Brain pericyte (primary cell): Measurements from ENCODE around the gene FSD1L.

Experiments
- DNase-seq: peaks from one replicate; pipeline ENCODE4 v3.0.0-alpha.2; 2012; ENCODE audit warnings: low read depth, low spot score

The FSD1L gene

DNA sequence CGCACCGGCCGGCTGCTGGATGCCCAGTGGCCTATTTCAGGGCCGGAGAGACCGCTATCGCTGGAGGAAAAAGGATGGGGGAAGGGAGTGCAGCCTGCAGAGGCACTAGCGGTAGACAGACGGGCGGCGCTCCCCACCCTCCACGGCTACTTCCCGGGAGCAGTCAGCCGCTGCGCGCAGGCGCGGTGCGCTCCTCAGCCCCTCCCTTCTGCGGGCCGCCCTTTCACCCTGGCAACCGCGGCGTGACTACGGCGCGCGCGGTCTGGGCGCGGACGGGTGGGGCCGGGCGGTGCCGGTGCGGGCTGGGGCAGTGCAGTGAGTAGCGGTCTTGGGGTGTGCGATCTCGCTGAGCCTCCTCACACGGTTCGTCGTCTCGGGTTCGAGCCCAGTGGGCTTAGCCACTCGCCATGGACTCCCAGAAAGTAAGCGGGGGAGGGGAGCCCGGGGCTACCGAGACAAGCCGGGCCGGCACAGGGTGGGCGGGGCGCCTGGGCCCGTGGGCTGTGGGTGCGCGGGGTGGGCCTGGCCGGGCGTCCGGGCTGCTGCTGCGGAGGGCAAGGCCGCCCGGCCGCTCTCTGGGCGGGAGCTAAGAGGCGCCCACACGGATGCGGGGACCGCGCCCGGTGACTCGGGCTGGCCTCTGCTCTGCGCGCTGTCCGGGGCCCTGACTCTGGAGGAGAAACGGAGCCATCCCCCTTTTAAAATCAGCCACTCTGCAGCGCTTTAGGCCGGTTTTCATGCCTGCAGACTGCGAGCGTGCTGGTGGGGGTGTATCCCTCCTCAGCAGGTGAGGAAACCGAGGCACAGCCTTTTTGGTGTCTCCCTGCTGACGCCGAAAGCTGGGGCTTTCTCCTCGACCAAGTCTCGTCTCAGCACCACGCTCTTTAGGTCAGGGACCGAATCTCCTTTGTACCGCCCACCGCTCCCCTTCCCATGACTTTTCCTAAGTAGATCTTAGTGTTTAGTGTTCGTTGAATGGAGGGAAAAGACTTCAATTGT, at the start of gene FSD1L:
Gene FSD1L (plus strand): TSS at position 221 of the 999 bp plus-strand sequence. CDS start 187 bp downstream, at position 408.
- peak; percentile 52 for DNase-seq

DNA sequence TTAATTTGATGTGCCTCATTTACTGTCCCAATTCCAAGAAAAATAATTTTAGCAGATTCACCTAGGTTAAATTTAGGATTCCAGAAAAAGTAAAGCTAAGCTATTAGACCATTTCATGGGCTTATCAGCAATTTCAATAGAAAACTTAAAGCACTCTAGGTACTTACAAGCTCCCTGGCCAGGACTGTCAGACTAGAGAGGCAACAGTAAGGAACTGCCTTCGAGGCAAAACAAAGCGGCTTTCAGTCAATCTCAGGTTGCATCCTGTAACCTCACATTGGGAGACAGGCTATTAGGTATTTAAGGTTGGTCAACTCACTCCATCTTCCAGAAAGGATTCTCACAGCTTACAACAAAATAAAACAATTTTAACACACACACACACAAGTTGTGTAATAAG, 48.7 kb upstream of the FSD1L start:
- no peak for DNase-seq

DNA sequence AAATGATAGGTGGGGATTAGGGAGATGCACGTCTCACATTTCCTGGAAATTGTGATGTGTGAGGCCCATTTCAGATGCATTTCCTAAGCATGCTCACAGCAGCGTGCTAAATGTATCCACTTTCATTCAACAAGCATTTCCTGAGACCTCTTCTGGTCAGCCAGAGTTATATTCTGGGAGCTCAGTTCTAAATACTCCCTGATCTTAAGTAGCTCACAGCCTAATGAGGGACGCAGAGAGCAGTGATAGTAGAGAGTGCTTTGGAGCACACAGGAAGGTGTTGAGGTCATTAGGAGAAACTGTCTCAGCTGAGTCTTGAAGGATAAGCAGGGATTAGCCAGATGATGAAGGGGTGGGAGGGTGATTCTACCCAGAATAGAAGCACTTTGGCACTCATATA, 46.2 kb upstream of the FSD1L start:
- no peak for DNase-seq

DNA sequence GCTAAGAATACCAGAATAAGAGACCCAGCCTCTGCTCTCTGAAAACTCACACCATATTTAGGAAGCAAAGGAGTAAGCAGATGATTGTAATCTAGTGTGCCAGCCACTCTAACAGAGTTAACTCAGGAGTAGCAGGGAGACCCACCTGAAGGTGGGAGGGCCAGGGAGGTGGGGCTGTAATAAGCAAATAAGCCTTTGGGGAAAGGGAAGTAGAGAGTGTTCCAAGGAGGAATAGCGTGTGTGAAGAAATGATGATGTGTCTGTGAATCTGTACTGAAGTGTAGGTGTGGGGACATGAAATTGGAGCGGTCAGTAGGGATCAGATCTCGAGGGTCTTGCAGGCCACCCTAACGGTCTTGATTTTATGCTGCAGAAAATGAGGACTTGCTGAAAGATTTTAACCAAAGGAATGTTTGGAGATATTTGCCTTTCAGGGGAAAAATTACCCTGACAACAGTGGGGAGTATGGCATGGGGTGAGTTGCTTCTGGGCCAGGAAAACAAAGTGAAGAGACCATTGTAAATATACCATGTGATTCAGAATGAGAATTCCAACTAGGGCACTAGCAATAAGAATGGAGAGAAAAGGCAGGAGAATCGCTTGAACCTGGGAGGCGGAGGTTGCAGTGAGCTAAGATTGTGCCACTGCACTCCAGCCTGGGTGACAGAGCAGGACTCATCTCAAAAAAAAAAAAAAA, 44.1 kb upstream of the FSD1L start:
- DNase-seq = no peak

DNA sequence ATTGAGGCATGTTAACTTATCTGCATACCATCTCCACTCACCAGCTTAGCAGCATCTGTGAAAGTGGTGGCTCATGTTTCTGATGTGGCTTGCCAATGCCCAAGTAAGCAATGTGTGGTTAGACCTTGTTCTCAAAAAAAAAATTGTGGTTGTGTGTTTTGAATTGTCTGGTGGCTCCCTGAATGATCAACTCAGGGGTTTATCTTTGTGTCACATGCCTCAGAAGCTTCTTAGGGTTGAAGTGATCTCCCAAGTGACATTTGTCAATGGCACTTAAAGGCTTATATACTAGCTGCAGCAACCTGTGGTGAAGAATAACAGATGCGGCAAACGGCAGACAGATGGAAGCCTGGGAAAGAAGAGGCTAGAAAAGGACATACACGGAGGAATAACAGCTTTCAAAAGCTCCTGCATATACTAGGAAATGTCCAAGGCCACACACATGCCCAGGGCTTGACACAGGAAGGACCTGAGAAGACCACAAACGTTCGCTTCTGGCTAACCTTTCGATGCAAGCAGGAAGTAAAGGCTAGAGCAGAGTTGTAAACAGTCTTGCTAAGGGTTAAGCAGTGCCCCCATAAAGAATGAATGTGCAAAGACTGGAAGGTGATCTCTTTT, 42.2 kb upstream of the FSD1L start:
- no peak for DNase-seq

DNA sequence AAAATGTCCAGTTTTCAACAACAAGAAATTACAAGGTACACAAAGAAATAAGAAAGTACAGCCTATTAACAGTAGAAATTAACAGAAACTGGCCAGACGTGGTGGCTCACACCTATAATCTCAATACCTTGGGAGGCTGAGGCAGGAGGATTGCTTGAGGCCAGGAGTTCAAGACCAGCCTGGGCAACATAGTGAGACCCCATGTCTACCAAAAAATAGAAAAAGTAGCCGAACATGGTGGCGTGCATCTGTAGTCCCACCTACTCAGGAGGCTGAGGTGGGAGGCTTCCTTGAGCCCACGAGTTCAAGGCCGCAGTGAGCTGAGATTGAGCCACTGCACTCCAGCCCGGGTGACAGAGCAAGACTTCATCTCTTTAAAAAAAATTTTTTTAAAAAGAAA, 41.5 kb upstream of the FSD1L start:
- DNase-seq = no peak

DNA sequence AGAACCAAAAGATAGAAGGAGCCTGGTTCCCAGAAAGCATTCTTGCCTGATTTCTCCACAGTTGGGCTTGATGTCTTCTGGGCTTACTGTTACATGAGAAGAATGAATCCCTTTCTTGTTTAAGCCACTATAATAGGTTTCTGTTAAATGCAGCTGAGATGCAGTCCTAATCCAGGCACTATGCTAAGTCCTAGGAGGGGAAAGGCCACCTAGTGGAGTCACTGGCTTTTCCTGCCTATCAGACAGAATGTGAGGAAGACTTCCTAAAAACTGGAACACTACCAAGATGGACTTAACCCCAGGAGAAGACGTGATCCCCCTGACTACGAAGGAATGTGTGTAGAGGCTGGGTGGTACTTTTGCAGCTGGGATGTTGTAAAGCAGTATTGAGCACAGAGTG, 34.3 kb upstream of the FSD1L start:
- peak; percentile 33 for DNase-seq

DNA sequence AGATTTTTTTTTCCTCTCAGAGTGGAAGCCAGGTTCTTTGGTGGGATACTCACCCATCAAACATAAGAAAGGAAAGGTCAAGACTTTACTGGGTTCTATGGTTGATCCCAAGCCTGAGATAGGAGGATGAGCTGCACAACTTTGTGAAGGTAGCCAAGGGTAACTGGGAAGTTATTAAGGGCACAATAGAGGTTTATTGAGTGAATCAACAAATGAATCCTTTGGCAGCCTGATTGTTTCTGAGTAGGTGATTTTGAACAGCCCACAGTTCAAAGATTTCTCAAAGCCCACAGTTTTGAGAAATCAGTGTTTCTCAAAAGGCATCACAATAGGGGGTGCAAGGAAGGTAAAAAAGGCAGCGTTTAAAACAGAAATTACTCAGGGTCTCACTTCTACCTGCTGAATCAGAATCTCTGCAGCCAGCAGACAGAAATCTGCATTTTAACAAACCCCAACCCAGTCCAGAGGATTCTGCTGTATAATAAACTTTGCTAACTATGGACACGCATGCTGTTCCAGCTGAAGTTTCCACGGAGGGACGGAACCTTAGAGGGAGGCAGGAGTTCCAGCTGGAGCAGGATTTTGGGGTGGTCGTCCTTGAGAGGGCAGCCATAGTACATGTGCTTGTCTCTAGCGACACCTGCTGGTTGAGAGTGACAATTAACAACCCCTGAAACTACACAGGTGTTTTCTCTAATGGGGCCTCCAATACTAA, 32.7 kb upstream of the FSD1L start:
- no peak for DNase-seq

DNA sequence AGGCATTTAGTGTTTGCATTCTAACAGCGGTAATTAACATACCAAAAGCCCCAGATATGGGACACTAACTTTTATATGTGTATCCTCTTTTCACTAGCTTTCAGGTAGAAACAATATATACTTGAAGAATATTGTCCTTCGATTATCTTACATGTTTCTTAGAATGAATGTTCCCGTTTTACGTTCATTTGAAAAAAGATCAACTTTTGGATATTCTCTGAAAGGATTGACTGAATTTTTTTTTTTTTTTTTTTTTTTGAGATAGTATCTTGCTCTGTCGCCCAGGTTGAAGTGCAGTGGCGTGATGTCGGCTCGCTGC, 32.2 kb upstream of the FSD1L start:
- no peak for DNase-seq

DNA sequence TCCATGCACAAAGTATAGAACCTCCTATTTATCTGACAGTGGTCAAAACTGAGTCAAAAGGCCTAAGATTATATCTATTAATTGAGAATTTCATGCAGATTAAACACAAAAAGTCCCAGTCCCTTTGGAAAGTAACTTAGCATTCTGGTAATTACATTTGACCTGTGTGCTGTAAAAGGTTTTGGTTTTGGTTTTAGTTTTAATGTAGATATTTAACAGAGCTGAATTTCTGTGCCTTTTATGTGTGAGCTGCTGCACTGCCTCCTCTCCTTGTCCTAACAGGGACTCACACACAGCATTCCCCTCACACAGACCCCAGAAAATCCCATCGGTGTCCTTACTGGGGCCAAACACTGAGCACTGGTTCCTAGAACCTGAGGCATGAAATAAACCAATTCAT, 31.0 kb upstream of the FSD1L start:
- no peak for DNase-seq

DNA sequence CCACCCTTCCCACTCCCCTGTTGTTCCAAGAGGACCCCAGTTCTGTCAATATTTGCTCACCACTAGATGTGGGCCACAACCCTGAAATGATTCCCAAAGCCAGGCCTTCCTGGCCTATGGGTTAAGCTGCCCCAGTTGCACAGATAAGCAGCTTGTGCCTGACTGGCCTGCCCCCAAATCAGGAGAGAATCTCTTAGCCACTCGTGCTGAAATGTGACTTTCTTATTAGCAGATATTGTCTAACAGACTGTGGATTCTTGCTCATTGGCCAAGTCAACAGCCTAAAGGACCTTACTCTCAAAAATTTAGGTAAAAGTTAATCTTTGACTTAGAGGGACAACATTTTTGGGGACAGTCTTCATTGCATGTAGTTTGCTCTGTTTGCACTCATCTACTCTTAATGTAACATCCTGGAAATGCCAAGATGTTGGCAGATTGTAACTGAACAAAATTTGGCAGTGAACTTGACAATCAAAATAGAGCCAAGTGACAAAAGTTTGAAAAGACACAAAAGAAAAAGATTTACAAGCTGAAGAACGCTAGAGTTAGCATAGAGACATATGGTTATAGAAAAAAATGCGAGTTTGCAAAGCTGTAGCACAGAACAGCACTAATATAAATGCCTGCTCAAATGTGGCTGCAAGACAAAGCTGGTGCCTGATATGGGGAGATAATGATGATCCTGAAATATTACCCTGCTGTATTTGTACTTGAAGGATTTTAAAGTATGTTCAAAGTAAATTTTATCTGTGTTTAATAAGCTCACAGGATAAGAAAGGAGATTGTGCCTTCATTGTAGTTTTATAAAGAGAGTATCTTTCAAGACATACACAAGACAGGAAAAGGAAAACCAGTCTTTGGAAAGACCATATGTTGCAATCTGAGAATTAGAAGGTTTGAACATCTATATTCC, 29.0 kb upstream of the FSD1L start:
- DNase-seq = no peak

DNA sequence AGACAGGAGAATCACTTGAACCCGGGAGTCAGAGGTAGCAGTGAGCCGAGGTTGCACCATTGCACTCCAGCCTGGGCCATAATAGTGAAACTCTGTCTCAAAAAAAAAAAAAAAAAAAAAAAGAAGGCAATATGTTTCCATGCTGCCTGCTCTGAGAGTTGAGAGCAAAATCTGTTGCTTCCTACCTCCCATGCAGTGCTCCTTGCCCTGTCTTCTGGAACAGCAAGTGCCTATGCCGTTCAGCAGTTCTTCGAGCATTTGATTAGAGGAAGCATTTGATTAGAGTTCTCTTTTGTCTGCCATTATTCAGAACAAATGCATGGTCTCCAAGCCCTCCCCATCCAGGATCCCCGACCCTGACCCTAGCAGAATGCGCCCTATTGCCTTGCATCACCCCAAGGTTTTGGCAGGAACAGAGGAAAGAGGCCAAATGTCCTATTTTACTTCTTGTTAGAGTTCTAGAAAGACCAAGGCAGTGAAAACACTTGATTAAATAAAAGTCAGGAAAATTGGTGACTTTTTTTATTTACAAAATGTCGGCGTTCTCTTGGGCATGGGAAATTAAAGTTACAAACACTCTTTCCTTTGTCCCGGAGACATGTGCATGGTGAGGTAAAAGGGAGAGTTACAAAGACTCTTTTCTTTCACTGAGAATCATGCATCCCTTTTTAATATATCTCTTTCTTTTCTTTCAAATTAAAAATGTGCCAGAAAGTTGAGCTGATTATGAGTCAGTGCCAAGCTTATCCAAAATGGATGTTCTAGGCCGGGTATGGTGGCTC, 27.8 kb upstream of the FSD1L start:
- DNase-seq = no peak

DNA sequence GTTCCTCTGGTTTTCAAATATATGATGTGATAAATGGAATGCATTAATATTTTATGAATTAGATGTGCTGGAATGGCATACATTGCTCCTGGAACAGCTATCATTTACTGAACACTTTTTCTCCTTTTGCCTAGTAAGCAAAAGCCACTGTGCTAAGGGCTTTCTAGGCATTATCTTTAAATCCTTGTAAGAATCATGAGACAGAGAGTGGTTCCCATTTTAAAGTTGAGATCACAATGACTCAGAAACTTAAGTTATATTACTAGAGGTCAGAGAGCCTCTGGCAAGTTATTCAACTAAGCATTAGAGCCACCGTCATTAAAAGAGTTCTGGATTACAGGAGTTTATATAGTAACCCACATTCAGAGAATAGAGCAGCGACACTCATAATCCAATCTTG, 26.7 kb upstream of the FSD1L start:
- DNase-seq = no peak

DNA sequence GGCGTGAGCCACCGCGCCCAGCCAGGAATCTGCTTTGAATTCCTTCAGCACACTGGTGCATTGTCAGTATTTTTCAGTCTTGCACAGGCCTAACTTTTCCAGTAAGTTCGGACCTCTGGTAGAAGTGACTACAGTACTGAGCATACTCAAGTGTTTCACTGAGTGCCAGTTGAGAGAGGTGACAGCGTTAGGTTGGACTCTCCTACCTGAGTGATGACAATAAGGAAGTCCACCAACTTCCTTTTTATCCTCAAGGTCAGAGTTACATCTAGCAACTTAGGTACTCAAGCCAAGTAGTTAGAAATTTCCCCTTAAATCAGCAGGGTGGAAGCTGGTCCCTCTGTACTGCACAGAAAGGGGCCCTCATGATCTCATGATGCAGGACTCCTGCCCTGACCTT, 26.0 kb upstream of the FSD1L start:
- DNase-seq = no peak

DNA sequence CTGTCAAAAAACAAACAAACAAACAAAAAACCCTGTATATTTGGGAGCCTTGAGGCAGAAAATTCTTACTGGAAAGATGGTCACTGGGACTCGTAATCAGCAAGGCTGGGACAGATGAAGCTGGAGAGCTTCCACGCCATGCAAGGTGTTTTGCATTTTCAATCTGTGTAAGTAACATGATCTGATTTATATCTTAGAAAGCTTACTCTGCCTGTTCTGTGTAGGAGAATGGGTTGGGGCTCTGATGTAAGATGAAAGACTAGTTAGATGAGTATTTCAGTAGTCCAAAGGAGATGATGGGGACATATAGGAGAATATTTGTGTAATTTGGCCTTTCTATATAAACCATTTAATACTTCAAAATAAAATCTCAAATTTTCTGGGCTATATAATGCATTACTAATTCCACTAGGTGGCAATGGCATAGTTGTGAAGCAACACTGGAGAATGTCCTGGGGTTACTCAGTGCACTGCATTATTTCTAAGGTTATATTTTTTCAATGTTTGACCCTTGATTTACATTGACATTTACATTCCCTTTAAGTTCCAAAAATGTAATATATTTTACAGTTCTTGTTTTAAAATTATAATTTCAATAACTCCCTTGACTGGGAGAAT, 21.9 kb upstream of the FSD1L start:
- no peak for DNase-seq

DNA sequence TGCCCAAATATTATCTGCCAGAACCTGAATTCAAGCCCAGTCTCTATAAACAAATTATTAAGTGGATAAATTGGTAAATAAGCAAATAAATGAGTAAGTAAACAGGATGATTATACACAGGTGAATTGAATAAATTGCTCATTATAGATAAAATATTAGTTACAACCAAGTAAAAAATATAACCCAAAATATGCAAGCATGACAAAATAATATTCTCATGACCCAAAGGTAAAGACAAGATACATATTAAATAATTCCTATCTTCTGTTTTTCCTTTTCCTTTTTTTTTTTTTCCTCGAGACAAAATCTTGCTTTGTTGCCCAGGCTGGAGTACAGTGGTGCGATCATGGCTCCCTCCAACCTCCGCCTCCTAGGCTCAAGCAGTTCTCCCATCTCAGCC, 21.2 kb upstream of the FSD1L start:
- no peak for DNase-seq

DNA sequence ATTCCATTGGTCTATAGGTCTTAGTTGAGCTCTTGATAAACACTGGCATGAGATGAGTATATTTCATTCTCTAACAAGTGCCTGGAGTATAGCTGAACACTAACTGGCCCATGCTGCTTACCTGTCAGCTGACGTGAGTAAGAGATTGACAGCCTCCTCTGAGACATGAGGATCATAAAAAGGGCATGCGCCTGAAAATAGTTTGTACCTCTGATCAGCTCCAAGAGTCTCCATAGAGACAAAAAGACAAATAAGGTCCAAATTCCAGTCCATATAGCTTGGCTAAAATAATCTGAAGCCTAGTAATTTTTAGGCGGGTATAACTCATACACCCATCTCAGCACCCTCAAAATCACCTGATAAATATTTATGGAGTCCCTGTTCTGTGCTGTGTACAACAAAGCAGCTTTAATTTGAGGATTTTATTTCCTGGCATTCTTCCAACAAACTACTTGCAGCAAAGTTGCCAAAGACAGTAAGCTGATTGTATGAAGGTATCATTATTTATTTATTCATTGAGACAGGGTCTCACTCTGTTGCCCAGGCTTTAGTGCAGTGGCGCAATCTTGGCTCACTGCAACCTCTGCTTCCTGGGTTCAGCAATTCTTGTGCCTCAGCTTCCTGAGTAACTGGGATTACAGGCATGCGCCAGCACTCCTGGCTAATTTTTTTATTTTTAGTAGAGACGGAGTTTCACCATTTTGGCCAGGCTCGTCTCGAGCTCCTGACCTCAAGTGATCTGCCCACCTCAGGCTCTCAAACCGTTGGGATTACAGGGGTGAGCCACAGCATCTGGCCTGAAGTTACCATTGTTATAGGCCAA, 16.2 kb upstream of the FSD1L start:
- DNase-seq = no peak

DNA sequence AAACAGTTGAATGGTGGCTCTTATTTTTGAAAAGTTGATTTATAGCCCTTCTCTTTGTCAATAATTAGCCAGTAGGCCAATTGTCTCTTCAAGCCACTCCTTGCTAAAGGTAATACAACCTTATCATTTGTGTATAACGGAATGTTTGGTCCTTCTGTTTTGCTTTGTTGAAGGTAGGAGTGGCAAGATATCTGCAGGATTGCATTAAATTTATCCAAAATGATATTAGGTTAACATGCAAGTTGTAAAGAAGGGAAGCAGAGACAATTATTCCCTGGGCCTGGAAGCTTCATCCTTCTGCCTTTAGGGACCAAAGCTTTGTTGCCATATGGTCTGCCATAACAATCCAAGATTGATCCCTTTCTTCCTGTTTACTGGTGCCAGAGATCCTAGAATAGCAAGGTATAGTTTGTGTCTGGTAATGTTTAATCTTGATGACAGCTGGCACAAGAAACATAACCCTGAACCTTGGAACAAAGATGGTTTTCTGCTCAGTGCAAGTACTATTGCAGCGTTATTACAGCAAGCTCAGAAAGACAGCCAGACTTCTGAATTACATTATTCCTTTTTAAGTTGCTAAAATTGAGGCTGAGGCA, 15.5 kb upstream of the FSD1L start:
- DNase-seq = no peak
